Hepatocyte (in vitro differentiated cells): ENCODE results near the gene FGF3. TPM values are rescaled to one million over a fixed set of nuclear protein-coding genes. Genes with fewer than 3 reads are reported as not detected.

Experiments used
- DNase-seq: peaks from one replicate; pipeline ENCODE4 v3.0.0-alpha.2; 2016; ENCODE audit warnings: low spot score
- H2AFZ ChIP-seq: fragments of 200-600 bp; sonication (generic); 2 replicates; pipeline ENCODE4 v1.6.0; 2016; ENCODE audit warnings: antibody characterized with exemption, mild to moderate bottlenecking
- H3K27ac ChIP-seq: fragments of 200-600 bp; sonication (generic); 2 replicates; pipeline ENCODE4 v1.5.1; 2016; ENCODE audit warnings: mild to moderate bottlenecking
- H3K27me3 ChIP-seq: fragments of 200-600 bp; sonication (generic); 2 replicates; pipeline ENCODE4 v1.6.1; 2016
- H3K36me3 ChIP-seq: fragments of 200-600 bp; sonication (generic); replicated peaks from 2 replicates; pipeline ENCODE4 v1.5.1; 2016; ENCODE audit warnings: low read depth; ENCODE audit not compliant: insufficient read depth
- H3K4me1 ChIP-seq: fragments of 200-600 bp; sonication (generic); 2 replicates; pipeline ENCODE4 v1.5.1; 2016; ENCODE audit warnings: mild to moderate bottlenecking, moderate library complexity; ENCODE audit not compliant: insufficient read depth
- H3K4me2 ChIP-seq: fragments of 200-600 bp; sonication (generic); 2 replicates; pipeline ENCODE4 v1.6.0; 2016
- H3K4me3 ChIP-seq: fragments of 200-600 bp; sonication (generic); 2 replicates; pipeline ENCODE4 v1.5.1; 2016; ENCODE audit warnings: mild to moderate bottlenecking
- H3K79me2 ChIP-seq: fragments of 200-600 bp; sonication (generic); 2 replicates; pipeline ENCODE4 v1.6.0; 2017; ENCODE audit warnings: mild to moderate bottlenecking
- H3K9me2 ChIP-seq: fragments of 200-600 bp; sonication (generic); replicated peaks from 2 replicates; pipeline ENCODE4 v1.6.0; 2017; ENCODE audit warnings: mild to moderate bottlenecking; ENCODE audit not compliant: insufficient read depth
- H3K9me3 ChIP-seq: fragments of 200-600 bp; sonication (generic); 2 replicates; pipeline ENCODE4 v1.5.1; 2016; ENCODE audit warnings: low read depth, mild to moderate bottlenecking
- H4K20me1 ChIP-seq: fragments of 200-600 bp; sonication (generic); 2 replicates; pipeline ENCODE4 v1.6.0; 2016; ENCODE audit warnings: mild to moderate bottlenecking; ENCODE audit not compliant: insufficient read depth, poor library complexity, severe bottlenecking
- CTCF ChIP-seq: fragments of 200-600 bp; sonication (generic); IDR thresholded peaks from 2 replicates; pipeline ENCODE4 v1.5.1; 2016; ENCODE audit warnings: antibody characterized with exemption, mild to moderate bottlenecking; ENCODE audit not compliant: poor library complexity
- EZH2 ChIP-seq: fragments of 200-600 bp; sonication (generic); IDR thresholded peaks from 2 replicates; pipeline ENCODE4 v1.6.1; 2016; ENCODE audit warnings: antibody characterized with exemption, mild to moderate bottlenecking, borderline replicate concordance
- EZH2phosphoT487 ChIP-seq: fragments of 200-600 bp; sonication (generic); IDR thresholded peaks from one replicate; pipeline ENCODE4 v1.6.1; 2018; ENCODE audit warnings: antibody characterized with exemption, mild to moderate bottlenecking, low read depth, moderate library complexity; ENCODE audit not compliant: unreplicated experiment, severe bottlenecking
- WGBS: methylation state at CpG from one replicate; pipeline ENCODE4 v1.1.6; 2016; ENCODE audit warnings: low lambda C conversion rate; ENCODE audit errors: missing lambda C conversion rate; 5-methylcytosine and 5-hydroxymethylcytosine counted together
- polyA plus RNA-seq: library from polyadenylated mRNA; unstranded; fragments of >200 nt; fragmentation: Nextera tagmentation; extraction: Ambion mirVana; gene quantifications from 2 replicates; pipeline ENCODE4 v1.2.1, GENCODE V29; 2016
- total RNA-seq: library from RNA; depleted of rRNA; stranded (reverse); fragments of >200 nt; gene quantifications from 2 replicates; pipeline ENCODE4 v1.2.3, GENCODE V29; 2014

Gene FGF3
- total RNA-seq (not detected in 2 replicates), polyA plus RNA-seq (not detected in 2 replicates)

GRCh38 chr11:69818603-69819441 is at the start of gene FGF3:
FGF3 (minus strand) TSS chr11:69819416; CDS start chr11:69818933, 483 bp downstream.
- Histone ChIP-seq H3K4me2 (peak within 1 kb of the TSS; percentile 72), H3K9me2 (no peaks in the 10 kb centered on the region), H3K9me3 (no peaks in the 10 kb centered on the region), H2AFZ (peak within 1 kb of the TSS; percentile 60), H3K4me3 (no peak within 1 kb of the TSS), H3K27ac (no peak within 1 kb of the TSS), H3K4me1 (peaks cover 12% of the 10 kb centered on the region), H3K27me3 (peaks cover 78% of the 10 kb centered on the region), H3K79me2 (no peaks in the 10 kb centered on the region), H4K20me1 (no peaks in the 10 kb centered on the region), H3K36me3 (no peaks in the 10 kb centered on the region)
- DNase-seq: no peak
- TF ChIP-seq EZH2 (peak; percentile 29), CTCF (no peak), EZH2phosphoT487 (peak; percentile 89)
- WGBS: 3% methylated on average over 56 of the region's 105 CpGs

DNA sequence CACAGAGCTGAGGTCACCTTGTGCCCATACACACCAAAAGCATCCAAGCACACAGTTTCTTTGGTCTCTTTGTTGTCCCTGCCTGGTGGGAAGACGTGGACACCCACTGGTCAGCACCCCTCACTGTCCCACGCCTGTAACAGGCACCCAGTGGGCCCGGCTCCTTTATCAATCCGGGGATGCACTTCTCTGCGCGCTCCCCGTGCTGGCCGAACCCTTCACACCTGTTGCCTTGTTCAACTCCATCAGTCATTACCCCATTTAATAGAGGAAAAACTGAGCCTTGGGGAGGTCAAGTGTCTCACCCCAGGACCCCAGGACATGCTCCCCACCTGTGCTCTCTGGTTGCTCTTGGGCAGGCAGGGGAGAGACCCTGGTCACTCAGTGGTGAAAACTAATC is 49.7 kb upstream of the FGF3 start:
- DNase-seq: no peak
- no peaks in the 10 kb centered on the region for H3K27me3 ChIP-seq
- H3K27ac ChIP-seq: no peak overlapping the region
- H3K9me3 ChIP-seq: no peaks in the 10 kb centered on the region
- no peak overlapping the region for H3K4me2 ChIP-seq
- H3K4me3 ChIP-seq: no peak overlapping the region
- no peak for TF ChIP-seq CTCF
- H3K9me2 ChIP-seq: no peaks in the 10 kb centered on the region
- no peaks in the 10 kb centered on the region for H4K20me1 ChIP-seq
- H3K4me1 ChIP-seq: no peaks in the 10 kb centered on the region
- 92% methylated on average over 8 of the region's 8 CpGs for WGBS
- no peaks in the 10 kb centered on the region for H3K79me2 ChIP-seq
- no peak overlapping the region for H2AFZ ChIP-seq
- no peaks in the 10 kb centered on the region for H3K36me3 ChIP-seq

- Histone ChIP-seq H3K9me3 (no peaks in the 10 kb centered on the region), H3K27me3 (no peaks in the 10 kb centered on the region), H2AFZ (no peak overlapping the region), H3K4me1 (no peaks in the 10 kb centered on the region), H3K36me3 (no peaks in the 10 kb centered on the region), H3K79me2 (no peaks in the 10 kb centered on the region), H3K4me2 (no peak overlapping the region), H3K27ac (no peak overlapping the region), H4K20me1 (no peaks in the 10 kb centered on the region), H3K4me3 (no peak overlapping the region), H3K9me2 (no peaks in the 10 kb centered on the region)
- WGBS: 72% methylated on average over 36 of the region's 41 CpGs
- no peak for DNase-seq
- TF ChIP-seq EZH2phosphoT487 (no peak), EZH2 (no peak), CTCF (no peak)
Observed at GRCh38 chr11:69868006-69868810, 49.0 kb upstream of the FGF3 start.
